Suprapubic skin (tissue), 4 donors: ENCODE results near the gene DENND2A. TPM values are rescaled to one million over a fixed set of nuclear protein-coding genes. Genes with fewer than 3 reads are reported as not detected.

Source experiments
- DNase-seq, 2 donors: peaks; one replicate each; pipeline ENCODE4 v3.0.0-alpha.2; 2019; ENCODE audit warnings: low spot score in 2 of 2
- H3K27ac ChIP-seq: fragments of 200-600 bp; sonication (generic); one replicate; pipeline ENCODE4 v1.5.1; 2019
- H3K27me3 ChIP-seq: fragments of 200-600 bp; sonication (generic); one replicate; pipeline ENCODE4 v1.5.1; 2019
- H3K36me3 ChIP-seq: fragments of 200-600 bp; sonication (generic); one replicate; pipeline ENCODE4 v1.5.1; 2019
- H3K4me1 ChIP-seq: fragments of 200-600 bp; sonication (generic); one replicate; pipeline ENCODE4 v1.5.1; 2019
- H3K4me3 ChIP-seq: fragments of 200-600 bp; sonication (generic); one replicate; pipeline ENCODE4 v1.5.1; 2019; ENCODE audit warnings: mild to moderate bottlenecking
- H3K9me3 ChIP-seq: fragments of 200-600 bp; sonication (generic); one replicate; pipeline ENCODE4 v1.5.1; 2019
- EP300 ChIP-seq: sonication (generic); formaldehyde crosslinking; IDR thresholded peaks from one replicate; pipeline ENCODE4 v1.6.1; 2017; ENCODE audit warnings: antibody characterized with exemption
- POLR2A ChIP-seq, 2 donors: fragments of 450-650 bp; IDR thresholded peaks; one replicate each; pipeline ENCODE4 v1.6.1; 2017; ENCODE audit warnings: antibody characterized with exemption in 2 of 2, mild to moderate bottlenecking in 2 of 2, moderate library complexity in 2 of 2
- POLR2AphosphoS5 ChIP-seq, 3 donors: sonication (generic); formaldehyde crosslinking; IDR thresholded peaks; one replicate each; pipeline ENCODE4 v1.6.1; 2017; ENCODE audit warnings: antibody characterized with exemption in 3 of 3
- WGBS: methylation state at CpG from one replicate; pipeline ENCODE4 v1.1.5; 2018; 5-methylcytosine and 5-hydroxymethylcytosine counted together
- total RNA-seq, 4 donors: library from RNA; depleted of rRNA; stranded (reverse); fragments of >200 nt; gene quantifications; one replicate each; pipeline ENCODE4 v1.1.0, GENCODE V29; 2016
- TF ChIP-seq, protein P1 (sequence below), 2 donors: fragments of 200-600 bp in 1 of 2; fragments of 450-650 bp in 1 of 2; sonication (generic) in 1 of 2; IDR thresholded peaks; one replicate each; pipeline ENCODE4 v1.5.1; 2016 to 2019; ENCODE audit warnings: antibody characterized with exemption in 2 of 2, mild to moderate bottlenecking in 1 of 2, moderate library complexity in 1 of 2

The DENND2A gene
- total RNA-seq, 4 donors from 2014 or later = 0.99 to 5.1 (median 2.2) TPM

DNA sequence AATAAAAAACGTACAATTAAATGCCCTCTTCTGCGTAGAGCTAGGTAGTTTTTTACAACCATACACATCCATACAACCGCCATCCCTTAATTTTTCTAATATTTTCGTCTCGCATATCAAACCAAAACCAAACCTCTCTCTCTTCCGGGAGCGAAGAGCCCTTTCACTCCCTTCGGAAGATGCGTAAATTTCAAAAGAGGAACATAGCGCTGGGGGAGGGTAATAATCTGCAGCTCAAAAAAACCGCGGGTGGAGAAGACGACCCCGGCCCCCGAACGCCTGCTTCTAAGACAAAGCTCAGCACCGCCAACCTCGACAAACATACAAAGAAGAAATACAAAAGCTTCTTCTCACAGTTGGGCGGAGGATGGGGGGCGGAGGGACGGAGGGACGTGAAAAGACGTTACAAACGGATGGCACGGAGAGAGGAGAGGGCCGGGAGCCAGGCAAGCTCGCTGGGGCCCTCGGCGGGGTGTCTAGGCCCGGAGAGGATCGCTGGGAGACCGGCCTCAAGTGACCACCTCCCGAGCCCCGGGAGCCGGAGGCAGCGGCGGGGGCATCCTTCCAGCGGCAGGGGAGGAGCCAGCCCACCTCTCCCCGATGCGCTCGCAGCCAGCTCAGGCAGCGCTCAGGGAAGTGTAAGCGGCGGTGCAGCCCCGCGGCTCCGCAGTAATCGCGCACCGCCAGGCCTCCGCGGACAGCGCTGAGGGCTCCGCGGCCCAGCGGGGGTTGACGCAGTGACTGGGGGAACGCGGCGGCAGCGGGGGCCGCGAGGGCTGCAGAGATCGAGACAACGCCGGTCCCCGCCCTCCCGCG, 162.2 kb downstream of the DENND2A start:
- no peaks in the 10 kb centered on the region for H3K36me3 ChIP-seq
- under 1% methylated on average over 41 of the region's 69 CpGs for WGBS
- peak; percentile 76 to 79 for DNase-seq
- TF ChIP-seq EP300 (no peak), POLR2AphosphoS5 (IDR thresholded peaks at IDR 0.05) (no peak), POLR2A (IDR thresholded peaks at IDR 0.05) (no peak)
- TF ChIP-seq, protein P1, sequence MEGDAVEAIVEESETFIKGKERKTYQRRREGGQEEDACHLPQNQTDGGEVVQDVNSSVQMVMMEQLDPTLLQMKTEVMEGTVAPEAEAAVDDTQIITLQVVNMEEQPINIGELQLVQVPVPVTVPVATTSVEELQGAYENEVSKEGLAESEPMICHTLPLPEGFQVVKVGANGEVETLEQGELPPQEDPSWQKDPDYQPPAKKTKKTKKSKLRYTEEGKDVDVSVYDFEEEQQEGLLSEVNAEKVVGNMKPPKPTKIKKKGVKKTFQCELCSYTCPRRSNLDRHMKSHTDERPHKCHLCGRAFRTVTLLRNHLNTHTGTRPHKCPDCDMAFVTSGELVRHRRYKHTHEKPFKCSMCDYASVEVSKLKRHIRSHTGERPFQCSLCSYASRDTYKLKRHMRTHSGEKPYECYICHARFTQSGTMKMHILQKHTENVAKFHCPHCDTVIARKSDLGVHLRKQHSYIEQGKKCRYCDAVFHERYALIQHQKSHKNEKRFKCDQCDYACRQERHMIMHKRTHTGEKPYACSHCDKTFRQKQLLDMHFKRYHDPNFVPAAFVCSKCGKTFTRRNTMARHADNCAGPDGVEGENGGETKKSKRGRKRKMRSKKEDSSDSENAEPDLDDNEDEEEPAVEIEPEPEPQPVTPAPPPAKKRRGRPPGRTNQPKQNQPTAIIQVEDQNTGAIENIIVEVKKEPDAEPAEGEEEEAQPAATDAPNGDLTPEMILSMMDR (IDR thresholded peaks at IDR 0.05) = no peak
- H3K4me3 ChIP-seq = peak overlapping the region; percentile 86
- H3K4me1 ChIP-seq = peaks cover 25% of the 10 kb centered on the region
- H3K27ac ChIP-seq = peak overlapping the region; percentile 91
- no peaks in the 10 kb centered on the region for H3K27me3 ChIP-seq
- no peaks in the 10 kb centered on the region for H3K9me3 ChIP-seq

DNA sequence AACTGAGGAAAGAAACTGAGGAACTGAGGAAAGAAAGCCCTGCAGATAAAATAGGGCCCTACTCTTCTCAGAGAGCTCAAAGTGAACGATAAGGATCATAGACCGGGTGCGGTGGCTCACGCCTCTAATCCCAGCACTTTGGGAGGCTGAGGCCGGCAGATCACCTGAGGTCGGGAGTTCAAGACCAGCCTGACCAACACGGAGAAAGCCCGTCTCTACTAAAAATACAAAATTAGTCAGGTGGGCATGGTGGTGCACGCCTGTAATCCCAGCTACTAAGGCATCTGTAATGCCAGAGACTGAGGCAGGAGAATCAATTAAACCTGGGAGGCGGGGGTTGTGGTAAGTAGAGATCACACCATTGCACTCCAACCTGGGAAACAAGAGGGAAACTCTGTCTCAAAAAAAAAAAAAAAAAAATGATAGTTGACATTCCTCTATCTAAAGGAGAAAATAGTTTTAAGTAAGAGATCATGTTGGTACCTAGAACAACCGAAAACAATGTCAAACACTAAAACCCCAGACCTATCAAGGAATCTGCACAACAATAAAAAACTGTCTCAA, 163.8 kb downstream of the DENND2A start:
- Histone ChIP-seq H3K36me3 (no peaks in the 10 kb centered on the region), H3K27me3 (no peaks in the 10 kb centered on the region), H3K27ac (no peak overlapping the region), H3K4me1 (peaks cover 28% of the 10 kb centered on the region), H3K4me3 (peak overlapping the region; percentile 86), H3K9me3 (no peaks in the 10 kb centered on the region)
- 79% methylated on average over 11 of the region's 11 CpGs for WGBS
- TF ChIP-seq POLR2AphosphoS5 (IDR thresholded peaks at IDR 0.05) (no peak), EP300 (no peak), POLR2A (IDR thresholded peaks at IDR 0.05) (no peak)
- TF ChIP-seq, protein P1 (IDR thresholded peaks at IDR 0.05) = no peak
- no peak for DNase-seq

DNA sequence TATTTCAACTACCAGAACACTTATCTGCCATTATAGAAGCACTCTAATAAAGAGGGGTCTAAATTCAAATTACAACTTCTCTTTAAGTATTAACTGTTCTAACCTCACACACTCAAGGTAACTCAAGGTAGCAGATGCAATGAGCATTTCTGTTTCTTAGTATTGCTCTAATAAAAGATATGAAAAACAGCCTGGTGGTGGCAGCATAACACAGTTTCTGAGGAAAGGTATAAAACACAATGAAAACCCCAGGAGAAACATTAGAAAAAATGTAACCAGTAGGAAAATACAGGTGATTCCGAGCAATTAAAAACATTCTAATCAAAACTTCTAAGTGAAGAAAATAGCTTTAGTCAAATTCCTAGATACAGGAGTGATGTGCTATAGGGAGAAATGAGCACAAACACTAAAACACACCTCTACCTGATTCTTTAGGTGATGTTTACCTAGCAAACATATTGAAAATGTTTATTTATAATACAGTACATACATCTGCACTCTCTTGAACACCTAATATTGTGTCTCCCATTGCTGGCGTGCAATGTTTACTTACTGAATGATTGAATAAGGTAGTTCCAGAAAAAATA, 164.8 kb downstream of the DENND2A start:
- no peak for DNase-seq
- WGBS = 50% methylated on average over 2 of the region's 2 CpGs
- Histone ChIP-seq H3K36me3 (peaks cover 8% of the 10 kb centered on the region), H3K27me3 (no peaks in the 10 kb centered on the region), H3K9me3 (no peaks in the 10 kb centered on the region), H3K4me3 (no peak overlapping the region), H3K4me1 (peaks cover 28% of the 10 kb centered on the region), H3K27ac (no peak overlapping the region)
- no peak for TF ChIP-seq EP300
- TF ChIP-seq, protein P1 (IDR thresholded peaks at IDR 0.05) = peak in 1 of 2 donors; percentile 32
- no peak for TF ChIP-seq POLR2A (IDR thresholded peaks at IDR 0.05)
- TF ChIP-seq POLR2AphosphoS5 (IDR thresholded peaks at IDR 0.05) = no peak

Other genes starting within 250 kb of the DENND2A start
- gene SLC37A3, start 242.3 kb downstream of the DENND2A start, total RNA-seq = 10 to 100 TPM; 27.3 to 61.4 (median 39.2) TPM
- 1 to 10 TPM in 1 of 4 donors, under 1 TPM in 1, not detected in 2; 0.89 to 5.3 TPM for gene RAB19, start 236.8 kb downstream of the DENND2A start, total RNA-seq
- gene MKRN1, start 161.3 kb downstream of the DENND2A start, total RNA-seq = 10 to 100 TPM; 58.1 to 95.8 (median 79.5) TPM
- 10 to 100 TPM; 41.2 to 65.9 (median 53.3) TPM for gene ADCK2, start 32.1 kb upstream of the DENND2A start, total RNA-seq
- 100 to 1,000 TPM; 104 to 435 (median 229) TPM for gene NDUFB2, start 55.9 kb upstream of the DENND2A start, total RNA-seq